Measurements from ENCODE around the gene DSTN.

GRCh38 chr20:17579369-17580039 is 9.6 kb downstream of the DSTN start:
- no peak for TF ChIP-seq POLR2A (IDR thresholded peaks at IDR 0.05; ENCODE audit: borderline replicate concordance, extremely low read depth, insufficient read depth, insufficient read length)
- no peak for TF ChIP-seq EZH2 (IDR thresholded peaks at IDR 0.05)
- TF ChIP-seq, protein P1, sequence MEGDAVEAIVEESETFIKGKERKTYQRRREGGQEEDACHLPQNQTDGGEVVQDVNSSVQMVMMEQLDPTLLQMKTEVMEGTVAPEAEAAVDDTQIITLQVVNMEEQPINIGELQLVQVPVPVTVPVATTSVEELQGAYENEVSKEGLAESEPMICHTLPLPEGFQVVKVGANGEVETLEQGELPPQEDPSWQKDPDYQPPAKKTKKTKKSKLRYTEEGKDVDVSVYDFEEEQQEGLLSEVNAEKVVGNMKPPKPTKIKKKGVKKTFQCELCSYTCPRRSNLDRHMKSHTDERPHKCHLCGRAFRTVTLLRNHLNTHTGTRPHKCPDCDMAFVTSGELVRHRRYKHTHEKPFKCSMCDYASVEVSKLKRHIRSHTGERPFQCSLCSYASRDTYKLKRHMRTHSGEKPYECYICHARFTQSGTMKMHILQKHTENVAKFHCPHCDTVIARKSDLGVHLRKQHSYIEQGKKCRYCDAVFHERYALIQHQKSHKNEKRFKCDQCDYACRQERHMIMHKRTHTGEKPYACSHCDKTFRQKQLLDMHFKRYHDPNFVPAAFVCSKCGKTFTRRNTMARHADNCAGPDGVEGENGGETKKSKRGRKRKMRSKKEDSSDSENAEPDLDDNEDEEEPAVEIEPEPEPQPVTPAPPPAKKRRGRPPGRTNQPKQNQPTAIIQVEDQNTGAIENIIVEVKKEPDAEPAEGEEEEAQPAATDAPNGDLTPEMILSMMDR (IDR thresholded peaks at IDR 0.05 in 2 of 3, conservative IDR thresholded peaks at IDR 0.05 in 1 of 3; ENCODE audit: borderline replicate concordance in 1 of 3, insufficient read depth in 1 of 3, low read depth in 2 of 3, low read length in 2 of 3): no peak
- TF ChIP-seq CEBPB (IDR thresholded peaks at IDR 0.05; ENCODE audit: low read depth): no peak
- no peak for TF ChIP-seq RAD21 (IDR thresholded peaks at IDR 0.05; ENCODE audit: low read depth)
- no peak for TF ChIP-seq ATF3 (IDR thresholded peaks at IDR 0.05)
- no peak for TF ChIP-seq REST (IDR thresholded peaks at IDR 0.05; ENCODE audit: low read depth)
- no peak for TF ChIP-seq TCF7L2 (IDR thresholded peaks at IDR 0.05; ENCODE audit: borderline replicate concordance, extremely low read depth, insufficient read depth, insufficient read length)
- TF ChIP-seq EGR1 (IDR thresholded peaks at IDR 0.05; ENCODE audit: low read depth): no peak
- TF ChIP-seq ZBTB33 (IDR thresholded peaks at IDR 0.05; ENCODE audit: extremely low read depth, insufficient replicate concordance, low read length): no peak
- no peak for TF ChIP-seq YY1 (IDR thresholded peaks at IDR 0.05; ENCODE audit: extremely low read depth, insufficient replicate concordance, low read depth, low read length)
- TF ChIP-seq CBX3 (IDR thresholded peaks at IDR 0.05; ENCODE audit: low read depth): no peak
- no peak for TF ChIP-seq SP1 (IDR thresholded peaks at IDR 0.05; ENCODE audit: low read depth)
- no peak for TF ChIP-seq EZH2phosphoT487 (IDR thresholded peaks at IDR 0.05; ENCODE audit: borderline replicate concordance)
